H1 (cell line): ENCODE data around the gene DLG1. TPM values are rescaled to one million over a fixed set of nuclear protein-coding genes. Genes with fewer than 3 reads are reported as not detected.

Experiments
- CTCF ChIA-PET: fragments of 300-600 bp; sonication (Branson Sonifier 250); formaldehyde crosslinking; loops from one replicate; lab custom pipeline; 2021; ENCODE audit not compliant: partially characterized antibody; lab: Charles Lee
- POLR2A ChIA-PET: fragments of 300-600 bp; sonication (Branson Sonifier 250); formaldehyde crosslinking; loops from one replicate; lab custom pipeline; 2021; ENCODE audit warnings: inconsistent platforms; ENCODE audit not compliant: partially characterized antibody; lab: Charles Lee
- DNase-seq, 2 experiments: peaks; one replicate each; pipeline versions ENCODE4 v3.0.0 to v3.0.0-alpha.2; 2010 to 2022; ENCODE audit warnings: low spot score in 2 of 2, low read depth in 1 of 2, mixed read lengths in 1 of 2
- FAIRE-seq: peaks from 2 replicates; lab custom pipeline; 2011; peaks lifted over from hg19 to GRCh38; lab: Jason Lieb, UNC
- H2AFZ ChIP-seq: 2 replicates; pipeline ENCODE4 v1.8.1; 2012; ENCODE audit warnings: low read length, inconsistent platforms
- H2AK5ac ChIP-seq: 2 replicates; pipeline ENCODE4 v1.6.1; 2013; ENCODE audit warnings: low read depth, low read length
- H2BK120ac ChIP-seq: replicated peaks from 2 replicates; pipeline ENCODE3; 2013; ENCODE audit warnings: low read depth, low read length, inconsistent platforms
- H2BK12ac ChIP-seq: 2 replicates; pipeline ENCODE4 v1.6.1; 2013; ENCODE audit warnings: low read depth, low read length
- H2BK15ac ChIP-seq: 2 replicates; pipeline ENCODE4 v1.6.1; 2013; ENCODE audit warnings: low read length
- H2BK20ac ChIP-seq: 2 replicates; pipeline ENCODE4 v1.6.1; 2013; ENCODE audit warnings: low read length
- H2BK5ac ChIP-seq: 2 replicates; pipeline ENCODE4 v1.6.1; 2013; ENCODE audit warnings: low read depth, low read length
- H3K14ac ChIP-seq: 2 replicates; pipeline ENCODE4 v1.6.1; 2013; ENCODE audit warnings: inconsistent platforms; ENCODE audit not compliant: insufficient read length
- H3K18ac ChIP-seq: 2 replicates; pipeline ENCODE4 v1.6.1; 2013; ENCODE audit warnings: low read length; ENCODE audit errors: extremely low read depth
- H3K23ac ChIP-seq: 2 replicates; pipeline ENCODE4 v1.6.1; 2013; ENCODE audit warnings: inconsistent platforms; ENCODE audit not compliant: insufficient read length
- H3K23me2 ChIP-seq: 2 replicates; pipeline ENCODE4 v1.6.1; 2013; ENCODE audit warnings: low read depth, low read length
- H3K27ac ChIP-seq: 2 replicates; pipeline ENCODE4 v1.6.1; 2011; ENCODE audit warnings: low read depth, low read length, inconsistent platforms
- H3K27me3 ChIP-seq, 4 experiments: replicated peaks in 1 of 4; 1 replicate in 1 of 4; 2 replicates in 3 of 4; pipeline versions ENCODE4 v1.6.1 to v1.8.1; 2011 to 2013; ENCODE audit warnings: low read length in 3 of 4, mild to moderate bottlenecking in 3 of 4, inconsistent platforms in 2 of 4, mixed read lengths in 2 of 4, moderate library complexity in 1 of 4; ENCODE audit not compliant: control insufficient read depth in 3 of 4, insufficient read depth in 3 of 4; ENCODE audit errors: extremely low read depth in 1 of 4
- H3K36me3 ChIP-seq, 4 experiments: 2 replicates each; pipeline versions ENCODE4 v1.6.1 to v1.8.1; 2011 to 2013; ENCODE audit warnings: mild to moderate bottlenecking in 4 of 4, low read length in 3 of 4, moderate library complexity in 2 of 4, control low read depth in 1 of 4, inconsistent platforms in 1 of 4; ENCODE audit not compliant: insufficient read depth in 4 of 4, control insufficient read depth in 2 of 4
- H3K4ac ChIP-seq: replicated peaks from 2 replicates; pipeline ENCODE3; 2013; ENCODE audit warnings: low read length, low read depth, mixed read lengths, inconsistent platforms; ENCODE audit not compliant: insufficient read length
- H3K4me1 ChIP-seq, 4 experiments: replicated peaks in 1 of 4; 1 replicate in 1 of 4; 2 replicates in 3 of 4; pipeline versions ENCODE4 v1.6.1 to v1.8.1; 2011 to 2013; ENCODE audit warnings: low read length in 3 of 4, inconsistent platforms in 2 of 4, mixed read lengths in 1 of 4; ENCODE audit not compliant: insufficient read depth in 4 of 4, control insufficient read depth in 3 of 4
- H3K4me2 ChIP-seq, 2 experiments: 2 replicates each; pipeline versions ENCODE4 v1.6.1 to v1.8.1; 2011 to 2013; ENCODE audit warnings: low read depth in 2 of 2, low read length in 2 of 2, control low read depth in 1 of 2, inconsistent platforms in 1 of 2, mild to moderate bottlenecking in 1 of 2; ENCODE audit not compliant: insufficient read depth in 1 of 2
- H3K4me3 ChIP-seq, 4 experiments: fragments of 200-600, 300-600 bp in 1 of 4; sonication (generic), shearing (Covaris generic), sonication (Bioruptor Twin) in 1 of 4; 2 replicates each; pipeline versions ENCODE4 v1.5.1 to v1.8.1; 2011 to 2016; ENCODE audit warnings: low read length in 4 of 4, low read depth in 3 of 4, control low read depth in 2 of 4, inconsistent platforms in 2 of 4, mild to moderate bottlenecking in 2 of 4, mixed read lengths in 1 of 4, moderate library complexity in 1 of 4; ENCODE audit not compliant: insufficient read depth in 2 of 4; ENCODE audit errors: extremely low read depth in 1 of 4
- H3K56ac ChIP-seq: replicated peaks from 2 replicates; pipeline ENCODE3; 2013; ENCODE audit warnings: low read depth, mild to moderate bottlenecking, mixed read lengths, low read length, inconsistent platforms; ENCODE audit not compliant: insufficient read length
- H3K79me1 ChIP-seq: 2 replicates; pipeline ENCODE4 v1.6.1; 2013; ENCODE audit warnings: low read depth, low read length, control low read depth
- H3K79me2 ChIP-seq, 2 experiments: 2 replicates each; pipeline versions ENCODE4 v1.6.1 to v1.8.1; 2012 to 2013; ENCODE audit warnings: low read length in 2 of 2, mild to moderate bottlenecking in 2 of 2, inconsistent platforms in 1 of 2; ENCODE audit not compliant: insufficient read depth in 2 of 2, control insufficient read depth in 1 of 2
- H3K9ac ChIP-seq, 4 experiments: replicated peaks in 1 of 4; 1 replicate in 1 of 4; 2 replicates in 3 of 4; pipeline versions ENCODE4 v1.6.1 to v1.8.1; 2011 to 2013; ENCODE audit warnings: low read depth in 3 of 4, low read length in 3 of 4, control low read depth in 2 of 4, mild to moderate bottlenecking in 2 of 4, moderate library complexity in 2 of 4, inconsistent platforms in 1 of 4; ENCODE audit errors: extremely low read depth in 1 of 4
- H3K9me3 ChIP-seq, 2 experiments: 2 replicates each; pipeline versions ENCODE4 v1.6.1 to v1.8.1; 2012 to 2013; ENCODE audit warnings: mild to moderate bottlenecking in 2 of 2, moderate library complexity in 2 of 2, control low read depth in 1 of 2, inconsistent platforms in 1 of 2, low read depth in 1 of 2, low read length in 1 of 2, mixed read lengths in 1 of 2; ENCODE audit not compliant: insufficient read depth in 2 of 2
- H4K20me1 ChIP-seq, 2 experiments: replicated peaks in 1 of 2; 2 replicates each; pipeline versions ENCODE3 to v1.8.1; 2011 to 2013; ENCODE audit warnings: inconsistent platforms in 2 of 2, low read length in 2 of 2, mild to moderate bottlenecking in 1 of 2; ENCODE audit not compliant: insufficient read depth in 2 of 2, control insufficient read depth in 1 of 2
- H4K5ac ChIP-seq: 2 replicates; pipeline ENCODE4 v1.6.1; 2013; ENCODE audit warnings: low read length, low read depth, mixed read lengths, inconsistent platforms; ENCODE audit not compliant: insufficient read length
- H4K8ac ChIP-seq: 2 replicates; pipeline ENCODE4 v1.8.0; 2013; ENCODE audit warnings: mild to moderate bottlenecking, moderate library complexity, low read length, inconsistent platforms; ENCODE audit not compliant: insufficient read depth; ENCODE audit errors: extremely low read depth
- H4K91ac ChIP-seq: replicated peaks from 2 replicates; pipeline ENCODE3; 2013; ENCODE audit warnings: low read length, mixed read lengths, inconsistent platforms; ENCODE audit not compliant: insufficient read length
- ASH2L ChIP-seq: fragments of 200-600, 300-600 bp; sonication (generic); IDR thresholded peaks from one replicate; pipeline ENCODE4 v1.7.1; 2017; ENCODE audit warnings: low read length
- GTF2F1 ChIP-seq: IDR thresholded peaks from 2 replicates; pipeline ENCODE4 v1.6.1; 2012; ENCODE audit warnings: low read depth, low read length, improper control_type of control experiment, borderline replicate concordance
- JUND ChIP-seq: IDR thresholded peaks from 2 replicates; pipeline ENCODE4 v1.6.1; 2011; ENCODE audit warnings: mild to moderate bottlenecking, improper control_type of control experiment, low read length
- MAFK ChIP-seq: IDR thresholded peaks from 2 replicates; pipeline ENCODE4 v1.6.1; 2012; ENCODE audit warnings: low read depth, mild to moderate bottlenecking, improper control_type of control experiment, low read length
- SP4 ChIP-seq: IDR thresholded peaks from 2 replicates; pipeline ENCODE4 v1.6.1; 2012; ENCODE audit warnings: low read length, inconsistent platforms
- TCF12 ChIP-seq: IDR thresholded peaks from 2 replicates; pipeline ENCODE4 v1.6.1; 2011; ENCODE audit warnings: low read depth, mild to moderate bottlenecking, low read length
- WGBS, 2 experiments: shearing (Covaris generic) in 1 of 2; methylation state at CpG; one replicate each; pipeline versions ENCODE4 v1.1.6 to v1.1.7; 2013 to 2015; ENCODE audit warnings: low lambda C conversion rate in 2 of 2, mixed read lengths in 2 of 2, inconsistent platforms in 1 of 2, low coverage in 1 of 2, missing lambda C conversion rate in 1 of 2; ENCODE audit not compliant: insufficient replicate concordance in 2 of 2, insufficient coverage in 1 of 2, insufficient read length in 1 of 2; ENCODE audit errors: extremely low coverage in 1 of 2, missing lambda C conversion rate in 1 of 2; 5-methylcytosine and 5-hydroxymethylcytosine counted together
- polyA plus RNA-seq, 7 experiments: library from polyadenylated mRNA; depleted of rRNA in 3 of 7; stranded (reverse) in 5 of 7; unstranded in 2 of 7; fragments of >200 nt in 5 of 7; fragments of 200-250 nt in 2 of 7; gene quantifications; 1 replicate in 5 of 7; 2 replicates in 1 of 7; 4 replicates in 1 of 7; pipeline versions ENCODE4 v1.2.1 to v1.2.3, GENCODE V29; 2011 to 2013; ENCODE audit warnings: missing spikeins in 2 of 7, mixed read lengths in 2 of 7
- total RNA-seq: library from RNA; stranded (reverse); fragmentation: NEBNext Ultra II Directional; extraction: Animal tissue kit (Norgen Biotek cat#: 25700); gene quantifications from 2 replicates; pipeline ENCODE4 v1.2.1, GENCODE V29; 2021

The DLG1 gene
- total and polyA plus RNA-seq, 2 of the 8 experiments (the other 6 are each of a cell fraction or from before 2014, with no cell fraction given) = 13.4 to 78.8 TPM

- POLR2A ChIA-PET = no interaction called here
- Histone ChIP-seq H3K4ac (no peak overlapping the region), H3K79me1 (no peaks in the 10 kb centered on the region), H3K9ac (no peak overlapping the region), H2BK5ac (no peak overlapping the region), H2BK12ac (no peak overlapping the region), H3K4me2 (no peak overlapping the region), H2AK5ac (no peak overlapping the region), H3K79me2 (no peaks in the 10 kb centered on the region), H2AFZ (no peak overlapping the region), H3K4me3 (no peak overlapping the region), H3K56ac (no peak overlapping the region), H3K23ac (no peak overlapping the region), H4K91ac (no peak overlapping the region), H3K4me1 (peaks cover 3 to 12% (median 6%) of the 10 kb centered on the region in 4 experiments), H3K27ac (no peak overlapping the region), H3K36me3 (no peaks in the 10 kb centered on the region), H2BK20ac (no peak overlapping the region), H3K9me3 (no peaks in the 10 kb centered on the region), H3K23me2 (peaks cover 12% of the 10 kb centered on the region), H2BK15ac (no peak overlapping the region)
- no peak for DNase-seq
- CTCF ChIA-PET = interaction anchor here (0.6 to 3.0 kb wide), 7 partner anchors 8 to 32 kb away, joined by 3 to 16 read pairs (median 3); partner anchors contain the start of gene MELTF
- TF ChIP-seq GTF2F1 (no peak), ASH2L (no peak), SP4 (no peak), MAFK (no peak), JUND (no peak), TCF12 (no peak)
- TF ChIP-seq, all 59 proteins: peak for 0
- H4K20me1 ChIP-seq = peaks cover 0 to 4% of the 10 kb centered on the region in 2 experiments
- H3K14ac ChIP-seq = no peak overlapping the region
- no peak overlapping the region for H4K5ac ChIP-seq
- WGBS, 2 experiments = 90% methylated on average over 21 of the region's 21 CpGs; no CpG with 5 or more reads in 1 of the 2 experiments
- FAIRE-seq = no peak
- H4K8ac ChIP-seq = no peak overlapping the region
- no peak overlapping the region for H3K18ac ChIP-seq
- H2BK120ac ChIP-seq = no peak overlapping the region
- H3K27me3 ChIP-seq = peaks cover 0 to 8% (median 6%) of the 10 kb centered on the region in 4 experiments; a peak in 6 of 7 replicates
These were observed 299.2 kb downstream of the DLG1 start for GRCh38 chr3:196998966-196999760.
